Neural cell (in vitro differentiated cells): ENCODE results near the gene MMP25.

Experiments used
- EP300 ChIP-seq: fragments of 450-650 bp; conservative IDR thresholded peaks from 2 replicates; pipeline ENCODE4 v1.6.1; 2014; ENCODE audit warnings: antibody characterized with exemption, mild to moderate bottlenecking, moderate library complexity; ENCODE audit not compliant: poor library complexity, severe bottlenecking
- EZH2 ChIP-seq: fragments of 200-600, 300-800 bp; shearing (Covaris generic), sonication (generic); IDR thresholded peaks from 2 replicates; pipeline ENCODE4 v1.6.1; 2014; ENCODE audit warnings: antibody characterized with exemption, low read length, borderline replicate concordance, mild to moderate bottlenecking; ENCODE audit not compliant: insufficient read depth, poor library complexity, severe bottlenecking
- MXI1 ChIP-seq: fragments of 450-650 bp; conservative IDR thresholded peaks from 2 replicates; pipeline ENCODE4 v1.6.1; 2014; ENCODE audit warnings: antibody characterized with exemption, mild to moderate bottlenecking; ENCODE audit not compliant: poor library complexity, severe bottlenecking
- POLR2AphosphoS5 ChIP-seq: IDR thresholded peaks from 2 replicates; pipeline ENCODE4 v1.6.1; 2012
- RAD21 ChIP-seq: fragments of 450-650 bp; conservative IDR thresholded peaks from 2 replicates; pipeline ENCODE4 v1.6.1; 2014; ENCODE audit warnings: antibody characterized with exemption, mild to moderate bottlenecking, moderate library complexity
- SMC3 ChIP-seq: fragments of 450-650 bp; conservative IDR thresholded peaks from 2 replicates; pipeline ENCODE4 v1.6.1; 2014; ENCODE audit warnings: antibody characterized with exemption, mild to moderate bottlenecking, moderate library complexity; ENCODE audit not compliant: poor library complexity
- TAF1 ChIP-seq: IDR thresholded peaks from 2 replicates; pipeline ENCODE4 v1.6.1; 2012; ENCODE audit warnings: low read depth
- TF ChIP-seq, protein P1 (sequence below): fragments of 450-650 bp; IDR thresholded peaks from 2 replicates; pipeline ENCODE4 v1.5.1; 2014; ENCODE audit warnings: antibody characterized with exemption, mild to moderate bottlenecking, moderate library complexity; ENCODE audit not compliant: poor library complexity, severe bottlenecking
- TF ChIP-seq, protein P2 (sequence below): IDR thresholded peaks from 2 replicates; pipeline ENCODE4 v1.6.1; 2012; ENCODE audit warnings: borderline replicate concordance

DNA sequence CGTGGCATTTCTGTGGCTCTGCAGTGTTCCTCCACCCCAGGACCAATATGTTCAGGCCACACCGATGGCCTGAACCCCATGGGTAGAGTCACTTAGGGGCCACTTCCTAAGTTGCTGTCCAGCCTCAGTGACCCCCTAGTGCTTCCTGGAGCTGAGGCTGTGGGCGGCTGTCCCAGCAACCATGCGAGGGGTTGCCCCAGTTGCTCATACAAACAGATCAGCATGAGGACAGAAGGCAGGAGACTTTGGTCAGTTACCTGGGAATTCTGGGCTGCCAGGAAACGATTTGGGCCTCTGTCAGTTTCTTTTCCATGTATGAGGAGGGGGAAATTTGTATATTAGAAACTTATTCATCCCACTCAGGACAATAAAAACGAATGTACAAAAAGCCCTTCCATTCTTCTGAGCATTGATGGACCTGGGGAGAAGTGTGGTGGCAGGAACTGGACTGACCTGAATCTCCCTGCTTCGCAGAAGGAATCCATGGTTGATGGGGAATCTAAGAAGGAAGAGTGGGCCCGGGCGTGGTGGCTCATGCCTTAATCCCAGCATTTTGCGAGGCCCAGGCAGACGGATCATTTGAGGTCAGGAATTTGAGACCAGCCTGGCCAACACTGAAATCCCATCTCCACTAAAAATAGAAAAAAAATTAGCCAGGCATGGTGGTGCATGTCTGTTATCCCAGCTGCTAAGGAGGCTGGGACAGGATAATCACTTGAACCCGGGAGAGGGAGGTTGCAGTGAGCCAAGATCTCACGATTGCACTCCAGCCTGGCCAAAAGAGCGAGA, 14.2 kb downstream of the MMP25 start:
- TF ChIP-seq, protein P1, sequence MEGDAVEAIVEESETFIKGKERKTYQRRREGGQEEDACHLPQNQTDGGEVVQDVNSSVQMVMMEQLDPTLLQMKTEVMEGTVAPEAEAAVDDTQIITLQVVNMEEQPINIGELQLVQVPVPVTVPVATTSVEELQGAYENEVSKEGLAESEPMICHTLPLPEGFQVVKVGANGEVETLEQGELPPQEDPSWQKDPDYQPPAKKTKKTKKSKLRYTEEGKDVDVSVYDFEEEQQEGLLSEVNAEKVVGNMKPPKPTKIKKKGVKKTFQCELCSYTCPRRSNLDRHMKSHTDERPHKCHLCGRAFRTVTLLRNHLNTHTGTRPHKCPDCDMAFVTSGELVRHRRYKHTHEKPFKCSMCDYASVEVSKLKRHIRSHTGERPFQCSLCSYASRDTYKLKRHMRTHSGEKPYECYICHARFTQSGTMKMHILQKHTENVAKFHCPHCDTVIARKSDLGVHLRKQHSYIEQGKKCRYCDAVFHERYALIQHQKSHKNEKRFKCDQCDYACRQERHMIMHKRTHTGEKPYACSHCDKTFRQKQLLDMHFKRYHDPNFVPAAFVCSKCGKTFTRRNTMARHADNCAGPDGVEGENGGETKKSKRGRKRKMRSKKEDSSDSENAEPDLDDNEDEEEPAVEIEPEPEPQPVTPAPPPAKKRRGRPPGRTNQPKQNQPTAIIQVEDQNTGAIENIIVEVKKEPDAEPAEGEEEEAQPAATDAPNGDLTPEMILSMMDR, result no peak
- TF ChIP-seq TAF1 (no peak), EZH2 (no peak), POLR2AphosphoS5 (no peak), RAD21 (no peak), SMC3 (no peak), MXI1 (no peak), EP300 (no peak)
- TF ChIP-seq, protein P2, sequence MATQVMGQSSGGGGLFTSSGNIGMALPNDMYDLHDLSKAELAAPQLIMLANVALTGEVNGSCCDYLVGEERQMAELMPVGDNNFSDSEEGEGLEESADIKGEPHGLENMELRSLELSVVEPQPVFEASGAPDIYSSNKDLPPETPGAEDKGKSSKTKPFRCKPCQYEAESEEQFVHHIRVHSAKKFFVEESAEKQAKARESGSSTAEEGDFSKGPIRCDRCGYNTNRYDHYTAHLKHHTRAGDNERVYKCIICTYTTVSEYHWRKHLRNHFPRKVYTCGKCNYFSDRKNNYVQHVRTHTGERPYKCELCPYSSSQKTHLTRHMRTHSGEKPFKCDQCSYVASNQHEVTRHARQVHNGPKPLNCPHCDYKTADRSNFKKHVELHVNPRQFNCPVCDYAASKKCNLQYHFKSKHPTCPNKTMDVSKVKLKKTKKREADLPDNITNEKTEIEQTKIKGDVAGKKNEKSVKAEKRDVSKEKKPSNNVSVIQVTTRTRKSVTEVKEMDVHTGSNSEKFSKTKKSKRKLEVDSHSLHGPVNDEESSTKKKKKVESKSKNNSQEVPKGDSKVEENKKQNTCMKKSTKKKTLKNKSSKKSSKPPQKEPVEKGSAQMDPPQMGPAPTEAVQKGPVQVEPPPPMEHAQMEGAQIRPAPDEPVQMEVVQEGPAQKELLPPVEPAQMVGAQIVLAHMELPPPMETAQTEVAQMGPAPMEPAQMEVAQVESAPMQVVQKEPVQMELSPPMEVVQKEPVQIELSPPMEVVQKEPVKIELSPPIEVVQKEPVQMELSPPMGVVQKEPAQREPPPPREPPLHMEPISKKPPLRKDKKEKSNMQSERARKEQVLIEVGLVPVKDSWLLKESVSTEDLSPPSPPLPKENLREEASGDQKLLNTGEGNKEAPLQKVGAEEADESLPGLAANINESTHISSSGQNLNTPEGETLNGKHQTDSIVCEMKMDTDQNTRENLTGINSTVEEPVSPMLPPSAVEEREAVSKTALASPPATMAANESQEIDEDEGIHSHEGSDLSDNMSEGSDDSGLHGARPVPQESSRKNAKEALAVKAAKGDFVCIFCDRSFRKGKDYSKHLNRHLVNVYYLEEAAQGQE, result no peak
